Stimulated activated CD8-positive, alpha-beta memory T cell treated with anti-CD3 and anti-CD28 coated beads, Interleukin-15, amount 100 ng/mL, for 1 hour (primary cell): ENCODE measurements around the gene ANO5.
"Not testable (repeated sequence)": the region's sequence is repeated elsewhere in the genome, so short reads cannot be mapped to it uniquely, and the experiment has no call there.

Experiments used
- DNase-seq: peaks from one replicate; pipeline ENCODE4 v3.0.0-alpha.2; 2020; ENCODE audit warnings: low read depth

The ANO5 gene

GRCh38 chr11:22207162-22207561, 14.3 kb downstream of the ANO5 start:
- no peak for DNase-seq

DNA sequence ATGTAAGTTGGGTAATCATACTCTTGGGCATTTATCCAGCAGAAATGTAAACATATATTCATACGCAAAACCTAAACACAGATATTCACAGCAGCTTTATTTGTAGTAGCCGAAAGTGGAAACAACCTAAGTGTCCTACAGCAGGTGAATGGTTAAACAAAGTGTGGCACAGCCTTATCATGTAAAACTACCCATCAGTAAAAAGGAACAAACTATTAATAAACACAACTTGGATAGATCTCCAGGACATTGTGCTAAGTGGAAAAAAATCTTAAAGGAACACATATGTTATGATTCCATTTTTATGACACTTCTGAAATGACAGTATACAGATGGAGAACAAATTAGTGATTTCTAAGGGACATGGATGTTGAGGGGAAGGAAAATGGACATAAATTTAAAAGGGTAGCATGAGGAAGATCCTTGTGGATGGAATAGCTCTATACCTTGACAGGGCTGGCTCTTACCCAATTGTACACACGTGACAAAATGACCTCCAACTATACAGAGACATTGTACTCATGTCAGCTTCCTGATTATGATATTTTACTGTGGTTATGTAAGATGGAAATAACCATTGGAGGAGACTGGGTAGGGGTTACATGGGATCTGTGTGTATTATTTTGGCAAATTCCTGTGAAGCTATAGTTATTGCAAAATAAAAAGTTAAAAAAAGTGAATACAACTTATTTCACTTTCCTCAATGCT, 15.4 kb downstream of the ANO5 start:
- DNase-seq = no peak

- DNase-seq = no peak
Observed at GRCh38 chr11:22216940-22217339, 24.1 kb downstream of the ANO5 start.

GRCh38 chr11:22221143-22221542, 28.3 kb downstream of the ANO5 start:
- DNase-seq = no peak

DNA sequence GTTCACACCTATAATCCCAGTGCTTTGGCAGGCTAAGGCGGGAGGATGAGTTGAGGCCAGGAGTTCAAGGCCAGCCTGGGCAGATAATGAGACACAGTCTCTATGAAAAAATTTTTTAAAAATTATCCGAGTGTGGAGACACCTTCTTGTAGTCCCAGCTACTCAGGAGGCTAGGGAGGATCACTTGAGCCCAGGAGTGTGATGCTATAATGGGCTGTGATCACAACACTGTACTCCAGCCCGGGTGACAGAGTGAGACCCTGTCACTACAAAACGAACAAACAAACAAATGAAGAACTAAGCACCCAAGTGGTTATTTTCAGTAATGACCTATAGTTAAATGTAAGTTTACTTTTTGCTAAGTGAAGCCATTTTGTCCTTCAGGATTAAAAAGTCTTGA, 32.3 kb downstream of the ANO5 start:
- no peak for DNase-seq

- no peak for DNase-seq
Observed at GRCh38 chr11:22234743-22235142, 41.9 kb downstream of the ANO5 start.

DNA sequence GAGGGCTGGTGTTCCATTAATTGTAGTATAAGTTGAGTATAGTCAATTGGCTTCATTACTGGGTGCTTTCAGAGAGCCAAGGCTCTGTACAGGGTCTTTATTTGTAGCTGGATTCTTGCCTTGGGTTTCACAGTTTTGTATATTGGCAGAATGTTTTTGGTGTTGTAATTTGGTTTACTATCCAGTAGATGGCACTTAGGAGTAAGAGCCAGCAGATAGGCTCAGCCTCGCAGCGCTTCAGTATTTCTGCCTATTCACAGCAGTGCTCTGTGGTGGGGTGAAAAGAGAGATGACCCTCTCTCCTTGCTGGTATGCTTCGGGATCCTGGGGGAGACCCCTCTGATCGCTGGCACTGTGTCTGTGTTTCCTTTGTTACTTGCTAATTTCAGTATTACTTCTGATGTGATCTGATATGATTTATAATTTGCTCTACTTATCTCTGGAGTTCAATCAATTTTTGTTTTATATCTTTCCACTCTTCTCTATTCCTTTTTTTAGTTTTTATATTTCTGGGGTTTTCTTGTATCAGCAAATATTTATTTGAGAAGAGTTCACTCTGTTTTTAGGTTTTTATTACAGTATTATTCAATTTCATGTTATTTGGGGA, 52.2 kb downstream of the ANO5 start:
- DNase-seq = no peak

DNA sequence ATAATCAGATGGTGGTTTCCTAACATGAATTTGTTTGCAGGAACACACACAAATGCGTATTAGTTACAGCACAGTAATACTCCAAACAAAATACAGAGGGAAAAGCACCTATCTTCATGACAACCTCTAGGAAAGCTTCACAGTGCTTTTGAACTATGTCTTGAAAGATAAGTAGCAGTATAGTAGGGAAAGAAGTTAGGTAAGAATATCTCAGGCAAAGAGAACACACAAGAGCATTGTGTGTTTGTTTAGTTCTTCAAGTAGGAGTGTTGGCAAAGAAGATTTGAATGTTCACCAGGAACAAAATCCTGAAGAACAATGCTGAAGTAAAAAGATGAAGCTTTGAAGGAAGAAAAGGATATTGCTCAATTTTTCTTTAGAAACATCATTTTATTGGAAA, 54.1 kb downstream of the ANO5 start:
- DNase-seq = no peak

GRCh38 chr11:22249871-22250270, 57.0 kb downstream of the ANO5 start:
- DNase-seq = no peak

- DNase-seq = no peak
Observed at GRCh38 chr11:22256876-22257275, 64.0 kb downstream of the ANO5 start.

- no peak for DNase-seq
Observed at GRCh38 chr11:22263613-22264012, 70.7 kb downstream of the ANO5 start.

DNA sequence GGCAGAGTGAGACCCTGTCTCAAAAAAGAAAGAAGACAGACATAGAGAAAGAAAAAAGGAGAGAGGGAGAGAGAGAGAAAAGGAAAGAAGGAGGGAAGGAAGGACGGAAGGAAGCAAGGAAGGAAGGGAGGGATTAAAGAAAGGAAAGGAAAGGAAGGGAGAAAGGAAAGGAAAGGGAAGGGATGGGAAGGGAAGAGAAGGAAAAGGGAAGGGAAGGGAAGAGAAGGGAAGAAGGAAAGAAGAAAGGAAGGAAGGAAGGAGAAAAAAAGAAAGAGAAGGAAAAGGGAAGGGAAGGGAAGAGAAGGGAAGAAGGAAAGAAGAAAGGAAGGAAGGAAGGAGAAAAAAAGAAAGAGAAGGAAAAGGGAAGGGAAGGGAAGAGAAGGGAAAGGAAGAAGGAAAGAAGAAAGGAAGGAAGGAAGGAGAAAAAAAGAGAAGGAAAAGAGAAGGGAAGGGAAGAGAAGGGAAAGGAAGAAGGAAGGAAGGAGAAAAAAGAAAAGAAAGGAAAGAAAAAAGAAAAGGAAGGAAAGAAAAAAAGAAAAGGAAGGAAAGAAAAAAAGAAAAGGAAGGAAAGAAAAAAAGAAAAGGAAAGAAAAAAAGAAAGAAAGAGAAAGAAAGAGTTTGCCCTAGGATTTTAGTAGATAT, 76.2 kb downstream of the ANO5 start:
- not testable (repeated sequence) for DNase-seq

- no peak for DNase-seq
Observed at GRCh38 chr11:22273781-22274180, 80.9 kb downstream of the ANO5 start.

DNA sequence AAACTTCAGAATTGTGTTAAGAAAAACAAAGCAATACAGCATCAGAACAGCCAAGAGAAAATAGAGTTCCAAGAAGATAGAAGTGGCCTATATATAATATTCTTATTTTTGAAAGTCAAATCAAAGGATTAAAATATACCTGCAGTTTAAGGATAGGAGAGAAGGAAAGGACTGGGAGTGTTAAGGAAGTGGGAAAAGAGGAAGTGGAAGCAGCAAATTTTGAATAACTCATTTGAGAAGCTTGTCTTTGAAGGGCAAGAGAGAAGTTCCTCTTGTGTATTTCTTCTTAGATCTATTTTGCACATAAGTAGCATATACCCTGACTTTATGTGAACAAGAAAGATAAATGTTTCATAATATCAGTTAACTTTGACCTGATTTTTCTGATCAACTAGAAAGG, 82.7 kb downstream of the ANO5 start:
- no peak for DNase-seq

GRCh38 chr11:22276535-22276934, 83.7 kb downstream of the ANO5 start:
- DNase-seq = no peak

DNA sequence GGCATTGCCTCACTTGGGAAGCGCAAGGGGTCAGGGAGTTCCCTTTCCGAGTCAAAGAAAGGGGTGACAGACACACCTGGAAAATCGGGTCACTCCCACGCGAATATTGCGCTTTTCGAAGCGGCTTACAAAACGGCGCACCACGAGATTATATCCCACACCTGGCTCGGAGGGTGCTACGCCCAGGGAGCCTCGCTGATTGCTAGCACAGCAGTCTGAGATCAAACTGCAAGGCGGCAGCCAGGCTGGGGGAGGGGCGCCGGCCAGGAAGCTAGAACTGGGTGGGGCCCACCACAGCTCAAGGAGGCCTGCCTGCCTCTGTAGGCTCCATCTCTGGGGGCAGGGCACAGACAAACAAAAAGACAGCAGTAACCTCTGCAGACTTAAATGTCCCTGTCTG, 92.1 kb downstream of the ANO5 start:
- DNase-seq = not testable (repeated sequence)

GRCh38 chr11:22302368-22302767, 109.5 kb downstream of the ANO5 start:
- no peak for DNase-seq

DNA sequence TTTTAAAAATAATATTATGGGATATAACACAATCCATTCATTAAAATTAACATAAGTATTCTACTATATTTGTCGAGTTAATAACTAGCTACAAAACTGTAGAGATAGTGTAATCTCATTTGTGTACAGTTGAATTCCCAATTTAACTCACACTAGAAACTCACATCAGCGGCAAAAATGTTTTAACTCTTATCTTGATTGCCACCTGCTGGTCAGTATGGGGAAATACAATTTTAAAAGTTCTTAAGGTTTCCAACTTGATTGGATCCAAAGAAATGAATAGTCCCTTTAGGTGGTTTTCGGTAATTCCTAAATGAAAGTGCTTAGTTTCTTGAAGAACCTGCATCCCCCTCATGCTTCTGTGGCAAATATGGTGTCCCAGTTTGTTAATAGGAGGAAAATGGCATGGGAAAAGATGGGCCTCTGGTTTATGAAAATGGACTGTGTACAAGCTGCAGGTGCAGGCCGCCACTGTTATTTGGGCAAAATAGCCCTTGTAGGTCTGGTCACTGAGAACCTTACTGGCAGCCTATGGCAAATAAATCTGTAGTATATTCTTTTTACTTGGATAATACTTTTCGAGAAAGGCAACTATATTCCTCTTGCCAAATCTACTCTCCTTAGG, 111.6 kb downstream of the ANO5 start:
- no peak for DNase-seq

GRCh38 chr11:22317656-22318055, 124.8 kb downstream of the ANO5 start:
- DNase-seq = no peak

DNA sequence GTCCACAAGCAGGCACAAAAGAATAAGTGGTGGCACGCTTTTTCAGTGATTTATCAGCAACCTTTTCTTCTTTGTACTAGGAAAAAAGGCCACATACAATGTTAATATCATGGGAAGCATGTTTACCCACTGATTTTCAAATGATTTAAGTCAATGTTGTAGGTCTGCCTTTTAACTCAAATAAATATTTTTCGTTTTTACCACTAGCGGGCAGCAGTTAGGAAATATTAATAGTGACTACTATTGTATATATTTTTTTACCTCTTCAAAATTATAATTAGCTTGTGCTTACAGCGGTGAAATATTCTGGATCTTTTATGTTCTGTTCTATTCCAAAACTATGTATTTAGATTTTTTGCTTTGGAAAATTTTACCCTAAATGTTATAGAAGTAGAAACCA, 138.9 kb downstream of the ANO5 start:
- DNase-seq = no peak
